Common myeloid progenitor, CD34-positive (primary cell): ENCODE measurements around the gene HEXD. TPM values are rescaled to one million over a fixed set of nuclear protein-coding genes. Genes with fewer than 3 reads are reported as not detected.
A peak's percentile ranks its signal among the peaks of the same experiment; 100 is the strongest.

Experiments
- CTCF ChIA-PET: fragments of 350-600 bp; sonication (Branson Sonifier 250); formaldehyde crosslinking; loops from one replicate; lab custom pipeline; 2021; ENCODE audit warnings: antibody characterized with exemption; lab: Charles Lee
- POLR2A ChIA-PET: fragments of 350-600 bp; sonication (Branson Sonifier 250); formaldehyde crosslinking; loops from one replicate; lab custom pipeline; 2021; ENCODE audit warnings: antibody characterized with exemption; lab: Charles Lee
- DNase-seq, 3 donors: peaks; one replicate each; pipeline versions ENCODE4 v3.0.0 to v3.0.0-alpha.2; 2013
- H3K27ac ChIP-seq, 2 experiments: 1 replicate in 1 of 2; 2 replicates in 1 of 2; pipeline ENCODE4 v1.7.0; 2013; ENCODE audit warnings: inconsistent platforms in 2 of 2, low read length in 2 of 2, mild to moderate bottlenecking in 2 of 2, low read depth in 1 of 2, moderate library complexity in 1 of 2; ENCODE audit not compliant: severe bottlenecking in 2 of 2, insufficient read depth in 1 of 2, poor library complexity in 1 of 2
- H3K27me3 ChIP-seq, 5 experiments: replicated peaks in 2 of 5; 1 replicate in 3 of 5; 2 replicates in 2 of 5; pipeline versions ENCODE4 v1.6.1 to v1.7.0; 2013; ENCODE audit warnings: low read length in 4 of 5, mild to moderate bottlenecking in 2 of 5, moderate library complexity in 2 of 5, inconsistent platforms in 1 of 5; ENCODE audit not compliant: insufficient read depth in 5 of 5, control insufficient read depth in 4 of 5
- H3K36me3 ChIP-seq, 4 experiments: 1 replicate in 2 of 4; 2 replicates in 2 of 4; pipeline versions ENCODE4 v1.6.1 to v1.7.0; 2013; ENCODE audit warnings: low read length in 3 of 4, control low read depth in 1 of 4, mild to moderate bottlenecking in 1 of 4; ENCODE audit not compliant: control insufficient read depth in 4 of 4, insufficient read depth in 4 of 4
- H3K4me1 ChIP-seq, 4 experiments: 1 replicate in 3 of 4; 2 replicates in 1 of 4; pipeline versions ENCODE4 v1.6.1 to v1.7.1; 2013; ENCODE audit warnings: low read length in 3 of 4, mild to moderate bottlenecking in 3 of 4, control low read depth in 1 of 4, inconsistent platforms in 1 of 4, moderate library complexity in 1 of 4; ENCODE audit not compliant: control insufficient read depth in 4 of 4, insufficient read depth in 4 of 4; ENCODE audit errors: control extremely low read depth in 1 of 4
- H3K4me3 ChIP-seq, 7 experiments: 1 replicate in 4 of 7; 2 replicates in 3 of 7; pipeline versions ENCODE4 v1.5.1 to v1.7.0; 2013; ENCODE audit warnings: mild to moderate bottlenecking in 7 of 7, low read length in 6 of 7, moderate library complexity in 6 of 7, inconsistent platforms in 2 of 7, low read depth in 2 of 7, control low read depth in 1 of 7; ENCODE audit not compliant: insufficient read depth in 4 of 7, control insufficient read depth in 1 of 7; ENCODE audit errors: extremely low read depth in 1 of 7
- H3K9me3 ChIP-seq, 5 experiments: 1 replicate in 4 of 5; 2 replicates in 1 of 5; pipeline versions ENCODE4 v1.6.1 to v1.7.1; 2013; ENCODE audit warnings: low read length in 4 of 5, mild to moderate bottlenecking in 2 of 5, inconsistent platforms in 1 of 5, low read depth in 1 of 5, moderate library complexity in 1 of 5; ENCODE audit not compliant: control insufficient read depth in 4 of 5, insufficient read depth in 2 of 5; ENCODE audit errors: control extremely low read depth in 1 of 5
- WGBS: methylation state at CpG from one replicate; pipeline ENCODE4 v1.1.5; 2013; ENCODE audit not compliant: insufficient coverage; 5-methylcytosine and 5-hydroxymethylcytosine counted together
- polyA plus RNA-seq: library from polyadenylated mRNA; unstranded; fragments of 120-200 nt; gene quantifications from one replicate; pipeline ENCODE4 v1.2.1, GENCODE V29; 2013

Gene HEXD
- polyA plus RNA-seq: 51.9 TPM

- CTCF ChIA-PET: interaction anchor here (0.6 to 2.8 kb wide), 12 partner anchors 16 to 183 kb away, joined by 3 to 22 read pairs (median 3); no protein-coding TSS in a partner anchor
- peaks cover 13 to 29% (median 18%) of the 10 kb centered on the region in 4 experiments for H3K4me1 ChIP-seq
- H3K27me3 ChIP-seq: no peaks in the 10 kb centered on the region
- peak; percentile 80 to 91 (median 89) for DNase-seq
- peaks cover 0 to 4% (median 0%) of the 10 kb centered on the region in 5 experiments for H3K9me3 ChIP-seq
- POLR2A ChIA-PET: interaction anchor here (0.6 to 0.8 kb wide), 2 partner anchors 55 to 101 kb away, joined by 3 to 5 read pairs; partner anchors contain the start of gene FOXK2
- WGBS: 2% methylated on average over 78 of the region's 108 CpGs
- H3K4me3 ChIP-seq: peak within 1 kb of the TSS; percentile 82 to 96 (median 94)
- H3K27ac ChIP-seq: peak within 1 kb of the TSS; percentile 33 to 82
- H3K36me3 ChIP-seq: peaks cover 3 to 24% (median 10%) of the 10 kb centered on the region in 4 experiments
Measured at GRCh38 chr17:82418001-82418986, at the start of gene HEXD, which contains the start of gene OGFOD3. Gene HEXD (plus strand): TSS chr17:82418347. CDS start chr17:82419800, 1,453 bp downstream. Gene OGFOD3 (minus strand): TSS chr17:82418586. CDS start chr17:82418485, 101 bp downstream.

GRCh38 chr17:82369211-82369610 is 48.9 kb upstream of the HEXD start:
- Histone ChIP-seq H3K36me3 (no peaks in the 10 kb centered on the region), H3K4me1 (peaks cover 0 to 26% (median 22%) of the 10 kb centered on the region in 4 experiments), H3K4me3 (no peak overlapping the region), H3K27ac (no peak overlapping the region), H3K9me3 (no peaks in the 10 kb centered on the region), H3K27me3 (peaks cover 10 to 66% (median 30%) of the 10 kb centered on the region in 5 experiments)
- POLR2A ChIA-PET: no interaction called here
- no peak for DNase-seq
- 93% methylated on average over 5 of the region's 7 CpGs for WGBS
- CTCF ChIA-PET: interaction anchor here (1.5 kb wide), 1 partner anchor 17 kb away, joined by 4 read pairs; no protein-coding TSS in a partner anchor

GRCh38 chr17:82370471-82371332 is 47.4 kb upstream of the HEXD start:
- no peaks in the 10 kb centered on the region for H3K9me3 ChIP-seq
- peak overlapping the region in 5 of 7 experiments; percentile 6 to 64 (median 43) for H3K4me3 ChIP-seq
- H3K27ac ChIP-seq: no peak overlapping the region
- ChIA-PET CTCF (interaction anchor here (0.5 to 1.8 kb wide), 6 partner anchors 18 to 134 kb away, joined by 3 to 5 read pairs (median 4); no protein-coding TSS in a partner anchor), POLR2A (interaction anchor here (1.0 to 1.4 kb wide), 2 partner anchors 8 to 29 kb away, joined by 4 read pairs; no protein-coding TSS in a partner anchor)
- peak in 2 of 3 donors; percentile 40 to 47 for DNase-seq
- H3K4me1 ChIP-seq: peaks cover 0 to 33% (median 25%) of the 10 kb centered on the region in 4 experiments
- WGBS: 30% methylated on average over 29 of the region's 38 CpGs
- peaks cover 10 to 78% (median 33%) of the 10 kb centered on the region in 5 experiments for H3K27me3 ChIP-seq
- H3K36me3 ChIP-seq: no peaks in the 10 kb centered on the region

- ChIA-PET POLR2A (interaction anchor here (1.0 to 1.4 kb wide), 2 partner anchors 9 to 28 kb away, joined by 4 read pairs; no protein-coding TSS in a partner anchor), CTCF (interaction anchor here (1.2 to 1.8 kb wide), 3 partner anchors 42 to 135 kb away, joined by 3 to 5 read pairs (median 4); no protein-coding TSS in a partner anchor)
- 4% methylated on average over 92 of the region's 109 CpGs for WGBS
- Histone ChIP-seq H3K36me3 (no peaks in the 10 kb centered on the region), H3K9me3 (no peaks in the 10 kb centered on the region), H3K27me3 (peaks cover 10 to 86% (median 38%) of the 10 kb centered on the region in 5 experiments), H3K4me3 (peak within 1 kb of the TSS in 5 of 7 experiments; percentile 6 to 64 (median 43)), H3K27ac (no peak within 1 kb of the TSS), H3K4me1 (peaks cover 0 to 33% (median 25%) of the 10 kb centered on the region in 4 experiments)
- DNase-seq: peak in 1 of 3 donors; percentile 13
Measured at GRCh38 chr17:82371333-82372248, 46.6 kb upstream of the HEXD start, which contains the start of gene UTS2R. Gene UTS2R (plus strand): TSS chr17:82371765. CDS start chr17:82374325, 2,560 bp downstream.

- Histone ChIP-seq H3K4me1 (peaks cover 0 to 33% (median 25%) of the 10 kb centered on the region in 4 experiments), H3K27me3 (peaks cover 10 to 84% (median 38%) of the 10 kb centered on the region in 5 experiments), H3K9me3 (no peaks in the 10 kb centered on the region), H3K27ac (no peak overlapping the region), H3K36me3 (no peaks in the 10 kb centered on the region), H3K4me3 (peak overlapping the region in 1 of 7 experiments; percentile 10)
- POLR2A ChIA-PET: no interaction called here
- 24% methylated on average over 39 of the region's 41 CpGs for WGBS
- DNase-seq: peak in 2 of 3 donors; percentile 23 to 41
- CTCF ChIA-PET: interaction anchor here (0.7 kb wide), 1 partner anchor 27 kb away, joined by 3 read pairs; no protein-coding TSS in a partner anchor
Measured at GRCh38 chr17:82372249-82373071, 45.7 kb upstream of the HEXD start.
